Ishikawa (cell line): ENCODE data around the gene REEP5.

Experiments
- CEBPB ChIP-seq: IDR thresholded peaks from 2 replicates; pipeline ENCODE4 v1.6.1; 2012
- CREB1 ChIP-seq: IDR thresholded peaks from 2 replicates; pipeline ENCODE4 v1.6.1; 2012; ENCODE audit warnings: low read depth
- EGR1 ChIP-seq: IDR thresholded peaks from 2 replicates; pipeline ENCODE4 v1.6.1; 2012
- EP300 ChIP-seq: IDR thresholded peaks from 2 replicates; pipeline ENCODE4 v1.6.1; 2012; ENCODE audit warnings: borderline replicate concordance
- FOXM1 ChIP-seq: IDR thresholded peaks from 2 replicates; pipeline ENCODE4 v1.6.1; 2012; ENCODE audit warnings: low read depth, borderline replicate concordance
- NFIC ChIP-seq: IDR thresholded peaks from 2 replicates; pipeline ENCODE4 v1.6.1; 2012
- RAD21 ChIP-seq: IDR thresholded peaks from 2 replicates; pipeline ENCODE4 v1.6.1; 2012; ENCODE audit warnings: low read depth
- REST ChIP-seq: IDR thresholded peaks from 2 replicates; pipeline ENCODE4 v1.6.1; 2012; ENCODE audit warnings: low read depth, mild to moderate bottlenecking
- TAF1 ChIP-seq: IDR thresholded peaks from 2 replicates; pipeline ENCODE4 v1.6.1; 2012; ENCODE audit warnings: low read depth, mild to moderate bottlenecking
- TCF12 ChIP-seq: IDR thresholded peaks from 2 replicates; pipeline ENCODE4 v1.6.1; 2012; ENCODE audit warnings: low read depth
- TEAD4 ChIP-seq: IDR thresholded peaks from 2 replicates; pipeline ENCODE4 v1.6.1; 2012
- YY1 ChIP-seq: IDR thresholded peaks from 2 replicates; pipeline ENCODE4 v1.6.1; 2012; ENCODE audit warnings: low read depth
- ZBTB7A ChIP-seq: IDR thresholded peaks from 2 replicates; pipeline ENCODE4 v1.6.1; 2012; ENCODE audit warnings: low read depth
- TF ChIP-seq, protein P1 (sequence below): IDR thresholded peaks from 2 replicates; pipeline ENCODE4 v1.6.1; 2012
- TF ChIP-seq, protein P2 (sequence below): IDR thresholded peaks from 2 replicates; pipeline ENCODE4 v1.6.1; 2012

REEP5 gene

DNA sequence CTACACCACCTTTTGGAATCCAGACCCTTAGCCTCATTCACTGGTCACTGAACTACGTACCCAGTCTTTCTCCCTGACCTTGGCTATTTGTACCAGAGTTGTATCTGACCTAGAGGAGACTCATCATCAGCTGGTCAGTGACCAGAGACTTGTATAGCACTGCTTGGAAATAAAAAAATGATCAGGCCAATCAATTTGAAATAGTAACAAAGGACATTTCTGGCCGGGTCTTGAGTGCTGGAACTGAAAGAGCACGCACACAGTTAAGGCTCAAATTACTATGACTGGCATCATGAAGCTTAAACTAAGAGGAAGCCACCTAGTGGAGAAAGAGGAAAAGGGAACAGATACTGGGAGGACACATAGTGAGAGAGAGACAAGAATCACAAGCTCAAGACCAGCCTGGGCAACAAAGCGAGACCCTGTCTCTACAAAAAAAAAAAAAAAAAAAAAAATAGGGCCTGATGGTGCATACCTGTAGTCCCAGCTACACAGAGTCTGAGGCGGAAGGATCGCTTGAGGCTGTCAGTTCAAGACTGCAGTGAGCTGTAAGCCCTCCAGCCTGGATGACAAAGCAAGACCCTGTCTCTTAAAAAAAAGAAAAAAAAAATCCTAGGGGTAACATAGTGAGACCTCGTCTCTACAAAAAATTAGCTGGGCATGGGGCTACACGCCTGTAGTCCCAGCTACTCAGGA, 73.8 kb downstream of the REEP5 start:
- peak; percentile 53 for TF ChIP-seq RAD21
- TF ChIP-seq CREB1, result no peak
- TF ChIP-seq YY1, result no peak
- no peak for TF ChIP-seq TEAD4

- TF ChIP-seq YY1 (no peak), TCF12 (no peak), TEAD4 (no peak), EP300 (no peak), NFIC (no peak)
- TF ChIP-seq, protein P1, sequence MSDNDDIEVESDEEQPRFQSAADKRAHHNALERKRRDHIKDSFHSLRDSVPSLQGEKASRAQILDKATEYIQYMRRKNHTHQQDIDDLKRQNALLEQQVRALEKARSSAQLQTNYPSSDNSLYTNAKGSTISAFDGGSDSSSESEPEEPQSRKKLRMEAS, result no peak
These were observed 74.7 kb downstream of the REEP5 start for GRCh38 chr5:112847306-112847705.

- TF ChIP-seq CEBPB, result no peak
- no peak for TF ChIP-seq NFIC
- TF ChIP-seq REST, result no peak
- no peak for TF ChIP-seq YY1
- TF ChIP-seq TEAD4, result no peak
- no peak for TF ChIP-seq TCF12
- TF ChIP-seq, protein P1, result no peak
- TF ChIP-seq EGR1, result no peak
- no peak for TF ChIP-seq ZBTB7A
- TF ChIP-seq TAF1, result no peak
- TF ChIP-seq FOXM1, result no peak
- no peak for TF ChIP-seq EP300
- TF ChIP-seq, protein P2, sequence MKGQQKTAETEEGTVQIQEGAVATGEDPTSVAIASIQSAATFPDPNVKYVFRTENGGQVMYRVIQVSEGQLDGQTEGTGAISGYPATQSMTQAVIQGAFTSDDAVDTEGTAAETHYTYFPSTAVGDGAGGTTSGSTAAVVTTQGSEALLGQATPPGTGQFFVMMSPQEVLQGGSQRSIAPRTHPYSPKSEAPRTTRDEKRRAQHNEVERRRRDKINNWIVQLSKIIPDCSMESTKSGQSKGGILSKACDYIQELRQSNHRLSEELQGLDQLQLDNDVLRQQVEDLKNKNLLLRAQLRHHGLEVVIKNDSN, result no peak
- no peak for TF ChIP-seq RAD21
- no peak for TF ChIP-seq CREB1
These were observed 75.5 kb downstream of the REEP5 start for GRCh38 chr5:112846556-112846955.

- TF ChIP-seq, protein P1, result no peak
- TF ChIP-seq, protein P2, result no peak
- no peak for TF ChIP-seq TCF12
- TF ChIP-seq TAF1, result no peak
- no peak for TF ChIP-seq ZBTB7A
- TF ChIP-seq TEAD4, result no peak
- TF ChIP-seq EGR1, result no peak
- no peak for TF ChIP-seq CEBPB
- no peak for TF ChIP-seq FOXM1
- TF ChIP-seq EP300, result no peak
- TF ChIP-seq RAD21, result no peak
- TF ChIP-seq NFIC, result no peak
- no peak for TF ChIP-seq REST
These were observed 77.5 kb downstream of the REEP5 start for GRCh38 chr5:112844489-112844888.

DNA sequence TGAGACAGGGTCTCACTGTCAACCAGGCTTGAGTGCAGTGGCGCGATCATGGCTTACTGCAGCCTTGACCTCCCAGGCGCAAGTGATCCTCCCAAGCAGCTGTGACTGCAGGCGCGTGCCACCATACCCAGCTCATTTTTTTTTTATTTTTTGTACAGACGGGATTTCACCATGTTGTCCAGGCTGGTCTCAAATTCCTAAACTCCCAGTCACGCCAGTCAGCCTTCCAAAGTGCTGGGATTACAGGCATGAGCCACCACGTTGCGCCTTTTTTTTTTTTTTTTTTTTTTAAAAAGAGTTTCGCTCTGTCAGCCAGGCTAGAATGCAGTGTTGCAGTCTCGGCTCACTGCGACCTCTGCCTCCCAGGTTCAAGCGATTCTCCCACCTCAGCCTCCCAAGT, 88.1 kb downstream of the REEP5 start:
- TF ChIP-seq TAF1, result no peak
- no peak for TF ChIP-seq EGR1

- TF ChIP-seq EGR1, result no peak
- TF ChIP-seq EP300, result no peak
- no peak for TF ChIP-seq NFIC
- no peak for TF ChIP-seq ZBTB7A
- no peak for TF ChIP-seq TCF12
- TF ChIP-seq REST, result no peak
- TF ChIP-seq CREB1, result no peak
- TF ChIP-seq RAD21, result no peak
- no peak for TF ChIP-seq YY1
- no peak for TF ChIP-seq TAF1
- TF ChIP-seq, protein P1, result no peak
- TF ChIP-seq, protein P2, result no peak
- no peak for TF ChIP-seq FOXM1
- no peak for TF ChIP-seq TEAD4
- no peak for TF ChIP-seq CEBPB
These were observed 91.6 kb downstream of the REEP5 start for GRCh38 chr5:112830378-112830777.
